Nephron progenitor cell (in vitro differentiated cells): ENCODE results near the gene TLR2.

Source experiments
- DNase-seq: peaks from one replicate; pipeline ENCODE4 v3.0.0; 2021
- H3K27ac Mint-ChIP-seq: 2 replicates; pipeline ENCODE4 v1.8.0; 2021; ENCODE audit warnings: mild to moderate bottlenecking, moderate library complexity, mixed read lengths
- H3K27me3 Mint-ChIP-seq: 2 replicates; pipeline ENCODE4 v1.8.0; 2021; ENCODE audit warnings: mild to moderate bottlenecking, low read depth, mixed read lengths; ENCODE audit not compliant: poor library complexity
- H3K36me3 Mint-ChIP-seq: 2 replicates; pipeline ENCODE4 v1.8.0; 2021; ENCODE audit warnings: low read depth, mixed read lengths
- H3K4me1 Mint-ChIP-seq: 2 replicates; pipeline ENCODE4 v1.8.0; 2021; ENCODE audit warnings: mixed read lengths
- H3K4me3 Mint-ChIP-seq: 2 replicates; pipeline ENCODE4 v1.8.0; 2021; ENCODE audit warnings: mild to moderate bottlenecking, moderate library complexity, mixed read lengths
- H3K9me3 Mint-ChIP-seq: 2 replicates; pipeline ENCODE4 v1.8.0; 2021; ENCODE audit warnings: mild to moderate bottlenecking, moderate library complexity, mixed read lengths
- CTCF ChIP-seq: fragments of 200-600 bp; sonication (generic); IDR thresholded peaks from 2 replicates; pipeline ENCODE4 v1.5.0; 2021; ENCODE audit warnings: antibody characterized with exemption

TLR2 gene

GRCh38 chr4:153728660-153729059, 44.6 kb downstream of the TLR2 start:
- H3K27me3 Mint-ChIP-seq, result peaks cover 6% of the 10 kb centered on the region
- no peak for DNase-seq
- no peaks in the 10 kb centered on the region for H3K36me3 Mint-ChIP-seq
- H3K4me1 Mint-ChIP-seq, result peaks cover 8% of the 10 kb centered on the region
- no peak overlapping the region for H3K4me3 Mint-ChIP-seq
- TF ChIP-seq CTCF, result no peak
- no peaks in the 10 kb centered on the region for H3K9me3 Mint-ChIP-seq
- H3K27ac Mint-ChIP-seq, result no peak overlapping the region

GRCh38 chr4:153729895-153730294, 45.8 kb downstream of the TLR2 start:
- Mint-ChIP-seq H3K9me3 (no peaks in the 10 kb centered on the region), H3K27me3 (no peaks in the 10 kb centered on the region), H3K4me1 (peaks cover 8% of the 10 kb centered on the region), H3K36me3 (no peaks in the 10 kb centered on the region), H3K27ac (no peak overlapping the region), H3K4me3 (no peak overlapping the region)
- TF ChIP-seq CTCF, result no peak
- DNase-seq, result no peak

GRCh38 chr4:153731239-153731638, 47.2 kb downstream of the TLR2 start:
- Mint-ChIP-seq H3K27ac (peak overlapping the region; percentile 70), H3K27me3 (no peaks in the 10 kb centered on the region), H3K4me1 (peaks cover 8% of the 10 kb centered on the region), H3K36me3 (no peaks in the 10 kb centered on the region), H3K9me3 (no peaks in the 10 kb centered on the region), H3K4me3 (no peak overlapping the region)
- no peak for TF ChIP-seq CTCF
- DNase-seq, result no peak

GRCh38 chr4:153733751-153734448, 49.8 kb downstream of the TLR2 start:
- Mint-ChIP-seq H3K4me1 (peaks cover 8% of the 10 kb centered on the region), H3K27me3 (no peaks in the 10 kb centered on the region), H3K4me3 (no peak overlapping the region), H3K27ac (no peak overlapping the region), H3K36me3 (no peaks in the 10 kb centered on the region), H3K9me3 (no peaks in the 10 kb centered on the region)
- no peak for TF ChIP-seq CTCF
- DNase-seq, result no peak

GRCh38 chr4:153735906-153736461, 51.9 kb downstream of the TLR2 start:
- no peak for DNase-seq
- peaks cover 13% of the 10 kb centered on the region for H3K36me3 Mint-ChIP-seq
- peaks cover 7% of the 10 kb centered on the region for H3K9me3 Mint-ChIP-seq
- no peak overlapping the region for H3K27ac Mint-ChIP-seq
- no peak overlapping the region for H3K4me3 Mint-ChIP-seq
- TF ChIP-seq CTCF, result no peak
- H3K27me3 Mint-ChIP-seq, result no peaks in the 10 kb centered on the region
- H3K4me1 Mint-ChIP-seq, result peaks cover 8% of the 10 kb centered on the region

GRCh38 chr4:153741541-153741940, 57.5 kb downstream of the TLR2 start:
- Mint-ChIP-seq H3K9me3 (peaks cover 11% of the 10 kb centered on the region), H3K36me3 (peaks cover 35% of the 10 kb centered on the region), H3K4me3 (no peak overlapping the region), H3K27ac (no peak overlapping the region), H3K27me3 (no peaks in the 10 kb centered on the region), H3K4me1 (no peaks in the 10 kb centered on the region)
- DNase-seq, result no peak
- no peak for TF ChIP-seq CTCF
